GM10266 (cell line): ENCODE measurements around the gene NDE1.
"Not testable (repeated sequence)": the region's sequence is repeated elsewhere in the genome, so short reads cannot be mapped to it uniquely, and the experiment has no call there.

ENCODE experiments used
- DNase-seq: peaks from one replicate; pipeline ENCODE4 v3.0.0; 2012; ENCODE audit errors: extremely low spot score
- CTCF ChIP-seq: IDR thresholded peaks from 2 replicates; pipeline ENCODE4 v1.5.1; 2012; ENCODE audit warnings: mild to moderate bottlenecking, low read depth; ENCODE audit not compliant: control insufficient read depth, insufficient read depth; ENCODE audit errors: missing control alignments

NDE1 gene

GRCh38 chr16:15641753-15642556 lies 8.1 kb upstream of the NDE1 start:
- no peak for TF ChIP-seq CTCF
- no peak for DNase-seq

DNA sequence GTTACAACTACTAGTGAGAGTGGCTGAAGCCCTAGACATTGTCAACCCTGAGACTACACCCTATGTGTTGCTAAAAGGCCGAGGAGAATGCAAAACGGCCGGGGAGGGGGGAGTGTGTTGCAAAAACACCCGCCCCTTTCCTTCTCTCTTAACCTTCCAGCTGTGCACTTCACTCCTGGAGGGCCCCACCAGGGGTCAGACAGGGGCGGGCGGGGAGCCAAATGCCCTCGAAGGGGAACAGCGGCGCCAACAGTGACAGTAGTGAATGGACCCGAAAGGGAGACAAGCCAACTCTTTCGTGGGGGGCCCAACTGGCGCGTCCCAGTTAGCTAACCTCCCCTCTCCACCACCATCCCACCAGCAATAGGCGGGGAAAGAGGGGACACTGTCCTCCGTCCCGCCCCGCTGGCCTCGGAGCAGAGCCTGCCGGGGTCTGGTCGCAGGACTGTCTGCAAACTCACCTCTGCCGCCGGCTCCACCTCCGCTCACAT lies 7.4 kb upstream of the NDE1 start:
- DNase-seq, result peak; percentile 62
- TF ChIP-seq CTCF, result peak; percentile 45

DNA sequence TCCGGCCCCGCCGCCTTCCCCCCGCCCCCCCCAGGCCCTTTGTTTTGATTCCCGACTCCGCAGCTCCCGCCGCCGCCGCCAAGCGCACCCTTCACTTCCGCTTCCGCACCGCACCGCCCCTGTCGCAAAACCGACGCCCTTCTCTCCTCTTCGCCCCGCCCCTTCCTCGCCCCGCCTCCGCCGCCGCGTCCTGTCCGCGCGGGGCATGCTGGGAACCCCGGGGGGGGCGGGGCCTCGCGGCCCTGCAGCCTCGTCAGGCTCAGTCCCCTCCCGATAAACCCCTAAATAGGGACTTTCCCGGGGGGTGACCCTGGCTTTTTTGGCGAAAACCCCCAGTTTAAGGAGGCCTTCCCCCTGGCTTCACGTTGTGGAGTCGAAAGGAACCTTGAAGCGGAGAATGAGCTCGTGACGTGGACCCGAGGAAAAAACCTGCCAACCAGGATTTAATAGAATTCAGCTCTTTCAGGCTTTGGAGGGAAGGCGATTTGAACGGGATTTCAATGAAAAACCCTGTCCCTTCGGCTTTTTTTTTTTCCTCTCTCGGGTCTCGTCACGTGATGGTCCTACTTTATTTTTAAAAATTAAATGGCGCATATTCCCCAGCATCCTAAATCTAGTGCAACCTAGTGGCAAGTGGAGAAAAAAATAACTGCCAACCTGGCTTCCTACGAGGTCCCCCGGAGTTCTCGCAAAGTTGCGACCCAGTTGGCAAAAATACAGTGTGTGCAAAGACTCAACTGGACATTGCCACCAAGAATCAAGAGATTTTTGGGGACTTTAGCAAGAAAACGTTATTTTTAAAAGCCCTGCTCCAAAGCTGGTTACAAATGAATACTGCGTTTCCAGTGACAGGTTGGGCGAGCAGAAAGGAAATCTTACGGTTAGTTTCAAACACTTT lies 6.7 kb upstream of the NDE1 start, which contains the start of gene MARF1:
TSS of gene MARF1 (minus strand) at position 107 of the 898 bp plus-strand sequence. CDS start 3,921 bp downstream, outside the sequence.
- TF ChIP-seq CTCF, result no peak
- peak; percentile 90 for DNase-seq

- TF ChIP-seq CTCF, result no peak
- DNase-seq, result no peak
These were observed 6.1 kb upstream of the NDE1 start for GRCh38 chr16:15643946-15644250.

GRCh38 chr16:15644267-15644961 lies 5.6 kb upstream of the NDE1 start:
- no peak for DNase-seq
- TF ChIP-seq CTCF, result no peak

GRCh38 chr16:15644962-15645465 lies 5.0 kb upstream of the NDE1 start:
- DNase-seq, result not testable (repeated sequence)

DNA sequence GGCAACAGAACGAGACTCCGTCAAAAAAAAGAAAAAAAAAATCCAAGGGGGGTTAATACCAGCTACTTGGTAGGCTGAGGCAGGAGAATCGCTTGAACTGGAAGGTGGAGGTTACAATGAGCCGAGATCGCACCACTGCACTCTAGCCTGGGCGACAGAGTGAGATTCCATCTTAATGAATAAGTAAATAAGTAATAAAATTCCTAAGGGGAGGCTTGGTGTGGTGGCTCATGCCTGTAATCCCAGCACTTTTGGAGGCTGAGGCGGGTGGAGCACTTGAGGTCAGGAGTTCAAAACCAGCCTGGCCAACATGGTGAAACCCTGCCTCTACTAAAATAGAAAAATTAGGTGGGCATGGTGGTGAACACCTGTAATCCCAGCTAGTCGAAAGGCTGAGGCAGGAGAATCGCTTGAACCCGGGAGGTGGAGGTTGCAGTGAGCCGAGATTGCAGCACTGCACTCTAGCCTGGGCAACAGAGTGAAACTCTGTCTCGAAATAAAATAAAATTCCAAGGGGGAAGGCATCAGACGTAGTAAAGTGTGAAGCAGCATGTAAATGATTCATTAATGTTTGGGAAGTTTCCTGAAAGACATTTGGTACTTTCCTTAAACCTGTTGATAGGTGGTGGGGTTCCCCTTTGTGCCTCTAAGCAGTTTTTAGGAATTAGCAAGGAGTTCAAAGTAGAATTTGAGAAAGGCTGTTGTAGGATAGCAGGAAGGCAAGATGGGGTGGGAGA lies 3.3 kb upstream of the NDE1 start:
- not testable (repeated sequence) for DNase-seq
